ENCODE results near the gene FBN1. TPM values are rescaled to one million over a fixed set of nuclear protein-coding genes. Genes with fewer than 3 reads are reported as not detected.

Gene FBN1
- total RNA-seq, 1 experiment from 2014 or later: 1.1 TPM

DNA sequence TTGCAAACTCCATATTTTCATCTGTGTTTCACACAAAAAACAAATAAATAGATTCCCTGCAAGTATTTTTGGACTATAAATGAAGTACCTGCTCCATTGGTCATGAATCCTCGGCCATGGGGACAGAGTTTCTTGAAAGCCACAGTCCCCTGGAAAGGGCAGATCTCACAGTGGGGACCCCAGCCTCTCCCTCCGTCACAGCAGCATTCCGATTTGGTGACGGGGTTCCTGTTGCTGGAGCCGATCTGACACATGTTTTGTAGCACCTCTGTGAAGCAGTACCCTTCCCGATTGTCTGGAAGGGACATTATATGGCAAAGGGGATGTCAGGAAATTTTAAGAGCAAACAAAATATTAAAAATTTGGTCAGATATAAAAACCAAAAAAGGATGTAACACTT, 218.0 kb downstream of the FBN1 start:
- CTCF ChIA-PET: no interaction called here
- no peak overlapping the region for H3K27ac Mint-ChIP-seq (ENCODE audit: unreplicated experiment)
- no peaks in the 10 kb centered on the region for H3K9me3 Mint-ChIP-seq (ENCODE audit: low read depth, unreplicated experiment)
- TF ChIP-seq, protein P1, sequence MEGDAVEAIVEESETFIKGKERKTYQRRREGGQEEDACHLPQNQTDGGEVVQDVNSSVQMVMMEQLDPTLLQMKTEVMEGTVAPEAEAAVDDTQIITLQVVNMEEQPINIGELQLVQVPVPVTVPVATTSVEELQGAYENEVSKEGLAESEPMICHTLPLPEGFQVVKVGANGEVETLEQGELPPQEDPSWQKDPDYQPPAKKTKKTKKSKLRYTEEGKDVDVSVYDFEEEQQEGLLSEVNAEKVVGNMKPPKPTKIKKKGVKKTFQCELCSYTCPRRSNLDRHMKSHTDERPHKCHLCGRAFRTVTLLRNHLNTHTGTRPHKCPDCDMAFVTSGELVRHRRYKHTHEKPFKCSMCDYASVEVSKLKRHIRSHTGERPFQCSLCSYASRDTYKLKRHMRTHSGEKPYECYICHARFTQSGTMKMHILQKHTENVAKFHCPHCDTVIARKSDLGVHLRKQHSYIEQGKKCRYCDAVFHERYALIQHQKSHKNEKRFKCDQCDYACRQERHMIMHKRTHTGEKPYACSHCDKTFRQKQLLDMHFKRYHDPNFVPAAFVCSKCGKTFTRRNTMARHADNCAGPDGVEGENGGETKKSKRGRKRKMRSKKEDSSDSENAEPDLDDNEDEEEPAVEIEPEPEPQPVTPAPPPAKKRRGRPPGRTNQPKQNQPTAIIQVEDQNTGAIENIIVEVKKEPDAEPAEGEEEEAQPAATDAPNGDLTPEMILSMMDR (IDR thresholded peaks at IDR 0.05; ENCODE audit: unreplicated experiment): no peak
- no peaks in the 10 kb centered on the region for H3K36me3 Mint-ChIP-seq (ENCODE audit: insufficient read depth, unreplicated experiment)
- intact Hi-C loops (cut with micrococcal nuclease; ENCODE audit: unreplicated experiment): no loop called here
- no peaks in the 10 kb centered on the region for H3K4me1 Mint-ChIP-seq (ENCODE audit: low read depth, unreplicated experiment)
- no TSS peak for BruUV-seq (replicated peaks)
- DNase-seq: no peak
- no peak overlapping the region for H3K4me3 Mint-ChIP-seq (ENCODE audit: low read depth, unreplicated experiment)
- no peaks in the 10 kb centered on the region for H3K27me3 Mint-ChIP-seq (ENCODE audit: unreplicated experiment)

DNA sequence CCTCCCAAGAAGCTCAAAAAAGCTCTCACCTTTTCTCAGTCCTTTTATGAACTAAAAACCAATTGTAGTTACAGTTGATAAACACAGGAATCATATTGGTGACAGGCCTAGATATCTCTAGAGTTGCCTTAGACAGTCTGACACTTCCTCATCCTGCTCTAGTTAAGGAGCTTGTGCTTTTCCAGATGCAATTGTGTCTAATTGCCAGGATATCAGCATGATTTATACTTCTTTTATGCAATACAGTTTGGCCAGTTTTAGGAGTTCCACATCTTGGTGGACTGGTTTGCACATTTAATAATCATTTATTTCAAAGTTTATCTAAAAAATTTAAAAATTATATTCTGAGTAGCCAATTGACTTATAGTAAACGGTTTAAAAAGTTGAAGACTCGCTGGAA, 218.6 kb downstream of the FBN1 start:
- no peaks in the 10 kb centered on the region for H3K9me3 Mint-ChIP-seq (ENCODE audit: low read depth, unreplicated experiment)
- H3K36me3 Mint-ChIP-seq (ENCODE audit: insufficient read depth, unreplicated experiment): no peaks in the 10 kb centered on the region

DNA sequence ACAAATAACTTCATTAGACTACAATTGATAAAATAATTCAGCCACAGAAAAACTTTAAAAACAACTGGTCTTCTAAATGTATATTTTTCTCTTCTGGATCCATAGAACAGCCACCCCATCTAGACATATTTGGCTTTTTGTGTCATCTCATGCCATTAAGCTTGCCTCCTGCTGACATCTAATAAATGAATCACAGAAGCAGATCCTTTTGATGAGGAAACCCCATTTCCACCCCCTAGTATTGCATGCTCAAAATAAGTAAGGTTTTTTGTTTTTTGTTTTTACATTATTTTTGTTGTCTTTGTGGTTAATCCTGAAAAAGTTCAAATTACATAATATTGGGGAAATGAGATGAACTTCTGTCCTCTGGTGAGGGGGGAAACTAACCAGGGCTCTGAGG, 219.5 kb downstream of the FBN1 start:
- Mint-ChIP-seq H3K4me1 (ENCODE audit: low read depth, unreplicated experiment) (no peaks in the 10 kb centered on the region), H3K27ac (ENCODE audit: unreplicated experiment) (no peak overlapping the region), H3K9me3 (ENCODE audit: low read depth, unreplicated experiment) (no peaks in the 10 kb centered on the region), H3K27me3 (ENCODE audit: unreplicated experiment) (no peaks in the 10 kb centered on the region), H3K4me3 (ENCODE audit: low read depth, unreplicated experiment) (no peak overlapping the region), H3K36me3 (ENCODE audit: insufficient read depth, unreplicated experiment) (no peaks in the 10 kb centered on the region)
- no peak for DNase-seq
- no TSS peak for BruUV-seq (replicated peaks)
- CTCF ChIA-PET: no interaction called here
- intact Hi-C loops (cut with micrococcal nuclease; ENCODE audit: unreplicated experiment): no loop called here
- TF ChIP-seq, protein P1 (IDR thresholded peaks at IDR 0.05; ENCODE audit: unreplicated experiment): no peak

More for the DNA sequence above, 218.6 kb downstream of the FBN1 start:
- TF ChIP-seq, protein P1 (IDR thresholded peaks at IDR 0.05; ENCODE audit: unreplicated experiment): no peak
- BruUV-seq (replicated peaks): no TSS peak
- H3K4me1 Mint-ChIP-seq (ENCODE audit: low read depth, unreplicated experiment): no peaks in the 10 kb centered on the region
- DNase-seq: no peak
- no peaks in the 10 kb centered on the region for H3K27me3 Mint-ChIP-seq (ENCODE audit: unreplicated experiment)
- CTCF ChIA-PET: no interaction called here
- H3K27ac Mint-ChIP-seq (ENCODE audit: unreplicated experiment): no peak overlapping the region
- intact Hi-C loops (cut with micrococcal nuclease; ENCODE audit: unreplicated experiment): no loop called here
- H3K4me3 Mint-ChIP-seq (ENCODE audit: low read depth, unreplicated experiment): no peak overlapping the region

DNA sequence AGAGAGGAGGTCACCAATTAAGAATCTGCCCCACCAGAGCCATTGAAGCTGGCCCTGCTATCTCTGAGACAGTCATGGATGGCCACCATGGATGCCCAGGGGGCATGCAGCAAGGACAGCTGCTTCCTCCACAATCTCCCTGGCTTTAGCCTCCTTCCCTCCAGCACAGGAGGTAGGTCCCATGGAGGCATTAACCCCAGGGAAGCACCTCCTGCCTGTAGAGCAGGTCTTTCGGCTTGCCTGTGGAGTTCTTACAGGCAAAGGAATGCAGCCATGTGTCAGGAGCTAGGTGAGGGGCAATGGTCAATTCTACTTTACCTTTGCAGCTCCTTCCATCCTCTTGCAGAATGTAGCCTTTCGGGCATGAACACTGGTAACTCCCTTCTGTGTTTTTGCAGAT, 220.5 kb downstream of the FBN1 start:
- Mint-ChIP-seq H3K9me3 (ENCODE audit: low read depth, unreplicated experiment) (no peaks in the 10 kb centered on the region), H3K27me3 (ENCODE audit: unreplicated experiment) (no peaks in the 10 kb centered on the region), H3K36me3 (ENCODE audit: insufficient read depth, unreplicated experiment) (no peaks in the 10 kb centered on the region), H3K27ac (ENCODE audit: unreplicated experiment) (no peak overlapping the region), H3K4me1 (ENCODE audit: low read depth, unreplicated experiment) (no peaks in the 10 kb centered on the region), H3K4me3 (ENCODE audit: low read depth, unreplicated experiment) (no peak overlapping the region)
- TF ChIP-seq, protein P1 (IDR thresholded peaks at IDR 0.05; ENCODE audit: unreplicated experiment): no peak
- no TSS peak for BruUV-seq (replicated peaks)
- intact Hi-C loops (cut with micrococcal nuclease; ENCODE audit: unreplicated experiment): no loop called here
- CTCF ChIA-PET: no interaction called here
- no peak for DNase-seq
